ENCODE results near the gene DGKA.

DGKA gene

GRCh38 chr12:55927588-55928502 is 3.1 kb upstream of the DGKA start, which contains the start of gene PYM1:
Gene PYM1, minus strand, starts transcription at chr12:55927894. Its CDS starts 133 bp downstream, at chr12:55927761.
- Histone ChIP-seq H3K79me2 (ENCODE audit: insufficient read depth, low read length) (peaks cover 68% of the 10 kb centered on the region), H3K9me3 (ENCODE audit: insufficient read depth, low read depth, low read length) (no peaks in the 10 kb centered on the region), H3K4me2 (ENCODE audit: low read depth, low read length, poor library complexity, severe bottlenecking) (peak within 1 kb of the TSS; percentile 96), H3K9me2 (replicated peaks; ENCODE audit: low read depth, low read length) (no peaks in the 10 kb centered on the region), H3K27me3 (ENCODE audit: insufficient read depth, low read length, poor library complexity, severe bottlenecking) (no peaks in the 10 kb centered on the region), H3K4me3 (ENCODE audit: low read length, poor library complexity, severe bottlenecking) (peak within 1 kb of the TSS; percentile 100), H3K9ac (ENCODE audit: low read depth, low read length, poor library complexity, severe bottlenecking) (peak within 1 kb of the TSS; percentile 98), H3F3A (ENCODE audit: low read depth) (peaks cover 23% of the 10 kb centered on the region), H3K4me1 (ENCODE audit: insufficient read depth, low read length, poor library complexity, severe bottlenecking) (peaks cover 49% of the 10 kb centered on the region), H2AFZ (ENCODE audit: low read length) (peak within 1 kb of the TSS; percentile 64), H3K36me3 (ENCODE audit: insufficient read depth, low read length) (no peaks in the 10 kb centered on the region), H4K20me1 (ENCODE audit: insufficient read depth, low read length, poor library complexity, severe bottlenecking) (peaks cover 4% of the 10 kb centered on the region)
- no peak for TF ChIP-seq EZH2phosphoT487 (IDR thresholded peaks at IDR 0.05; ENCODE audit: borderline replicate concordance)
- no peak for TF ChIP-seq CTCF (conservative IDR thresholded peaks at IDR 0.05; ENCODE audit: low read length)

- H3K4me2 ChIP-seq (ENCODE audit: low read depth, low read length, poor library complexity, severe bottlenecking) = peak overlapping the region; percentile 96
- no peaks in the 10 kb centered on the region for H3K9me2 ChIP-seq (replicated peaks; ENCODE audit: low read depth, low read length)
- no peak overlapping the region for H2AFZ ChIP-seq (ENCODE audit: low read length)
- H3F3A ChIP-seq (ENCODE audit: low read depth) = peaks cover 23% of the 10 kb centered on the region
- no peaks in the 10 kb centered on the region for H3K36me3 ChIP-seq (ENCODE audit: insufficient read depth, low read length)
- peaks cover 71% of the 10 kb centered on the region for H3K79me2 ChIP-seq (ENCODE audit: insufficient read depth, low read length)
- peaks cover 63% of the 10 kb centered on the region for H3K4me1 ChIP-seq (ENCODE audit: insufficient read depth, low read length, poor library complexity, severe bottlenecking)
- H3K9ac ChIP-seq (ENCODE audit: low read depth, low read length, poor library complexity, severe bottlenecking) = peak overlapping the region; percentile 98
- no peaks in the 10 kb centered on the region for H3K9me3 ChIP-seq (ENCODE audit: insufficient read depth, low read depth, low read length)
- peak overlapping the region; percentile 100 for H3K4me3 ChIP-seq (ENCODE audit: low read length, poor library complexity, severe bottlenecking)
- no peaks in the 10 kb centered on the region for H3K27me3 ChIP-seq (ENCODE audit: insufficient read depth, low read length, poor library complexity, severe bottlenecking)
- peaks cover 9% of the 10 kb centered on the region for H4K20me1 ChIP-seq (ENCODE audit: insufficient read depth, low read length, poor library complexity, severe bottlenecking)
- no peak for TF ChIP-seq EZH2phosphoT487 (IDR thresholded peaks at IDR 0.05; ENCODE audit: borderline replicate concordance)
- no peak for TF ChIP-seq CTCF (conservative IDR thresholded peaks at IDR 0.05; ENCODE audit: low read length)
These were observed 1.6 kb upstream of the DGKA start for GRCh38 chr12:55929306-55929791.

- Histone ChIP-seq H3K4me2 (ENCODE audit: low read depth, low read length, poor library complexity, severe bottlenecking) (peak overlapping the region; percentile 96), H4K20me1 (ENCODE audit: insufficient read depth, low read length, poor library complexity, severe bottlenecking) (peaks cover 5% of the 10 kb centered on the region), H3K79me2 (ENCODE audit: insufficient read depth, low read length) (peaks cover 57% of the 10 kb centered on the region), H2AFZ (ENCODE audit: low read length) (peak overlapping the region; percentile 41), H3K9me3 (ENCODE audit: insufficient read depth, low read depth, low read length) (no peaks in the 10 kb centered on the region), H3K4me3 (ENCODE audit: low read length, poor library complexity, severe bottlenecking) (peak overlapping the region; percentile 84), H3F3A (ENCODE audit: low read depth) (peaks cover 22% of the 10 kb centered on the region), H3K27me3 (ENCODE audit: insufficient read depth, low read length, poor library complexity, severe bottlenecking) (no peaks in the 10 kb centered on the region), H3K9me2 (replicated peaks; ENCODE audit: low read depth, low read length) (no peaks in the 10 kb centered on the region), H3K4me1 (ENCODE audit: insufficient read depth, low read length, poor library complexity, severe bottlenecking) (peaks cover 49% of the 10 kb centered on the region), H3K9ac (ENCODE audit: low read depth, low read length, poor library complexity, severe bottlenecking) (peak overlapping the region; percentile 98), H3K36me3 (ENCODE audit: insufficient read depth, low read length) (no peaks in the 10 kb centered on the region)
- no peak for TF ChIP-seq EZH2phosphoT487 (IDR thresholded peaks at IDR 0.05; ENCODE audit: borderline replicate concordance)
- TF ChIP-seq CTCF (conservative IDR thresholded peaks at IDR 0.05; ENCODE audit: low read length) = no peak
These were observed 386 bp downstream of the DGKA start for GRCh38 chr12:55931317-55931779.

Data from Loucy (cell line).